ENCODE results near the gene FAM219A.

FAM219A gene

GRCh38 chr9:34442770-34443169 lies 15.6 kb downstream of the FAM219A start:
- Histone ChIP-seq H3K4me3 (ENCODE audit: low read depth, low read length) (no peak overlapping the region), H3K9me3 (ENCODE audit: control insufficient read depth, insufficient read depth, low read depth, low read length) (no peaks in the 10 kb centered on the region), H3K36me3 (ENCODE audit: control insufficient read depth in 2 of 2, insufficient read depth in 1 of 2, low read length in 2 of 2) (peaks cover 0 to 17% of the 10 kb centered on the region in 2 experiments; a peak in 1 of 3 replicates), H3K27ac (ENCODE audit: extremely low read depth, low read depth, low read length) (no peak overlapping the region), H3K4me1 (ENCODE audit: control insufficient read depth, insufficient read depth, low read length) (no peaks in the 10 kb centered on the region)
- ChIA-PET POLR2A (no interaction called here), CTCF (interaction anchor here (0.6 to 3.3 kb wide), 6 partner anchors 8 to 161 kb away, joined by 3 to 14 read pairs (median 6); no protein-coding TSS in a partner anchor)
- no peak for TF ChIP-seq TSHZ1 (tag by site-specific recombination; IDR thresholded peaks at IDR 0.05; ENCODE audit: borderline replicate concordance)
- TF ChIP-seq RBAK (tag by site-specific recombination; IDR thresholded peaks at IDR 0.05): no peak
- no peak for TF ChIP-seq ZNF518A (tag by site-specific recombination; conservative IDR thresholded peaks at IDR 0.05; ENCODE audit: low read depth)
- TF ChIP-seq ZNF530 (tag by site-specific recombination; IDR thresholded peaks at IDR 0.05; ENCODE audit: low read depth): no peak
- no peak for TF ChIP-seq ZNF37A (tag by site-specific recombination; IDR thresholded peaks at IDR 0.05)
- no peak for TF ChIP-seq ZSCAN4 (tag by site-specific recombination; IDR thresholded peaks at IDR 0.05)
- no peak for TF ChIP-seq ZNF174 (tag by site-specific recombination; IDR thresholded peaks at IDR 0.05)
- TF ChIP-seq ZNF423 (tag by site-specific recombination; IDR thresholded peaks at IDR 0.05): no peak
- TF ChIP-seq BCL6B (tag by site-specific recombination; IDR thresholded peaks at IDR 0.05): no peak
- TF ChIP-seq ZFHX2 (tag by site-specific recombination; conservative IDR thresholded peaks at IDR 0.05): no peak
- TF ChIP-seq TRIM28 (IDR thresholded peaks at IDR 0.05; ENCODE audit: borderline replicate concordance, low read length): no peak
- no peak for TF ChIP-seq ZNF785 (tag by site-specific recombination; IDR thresholded peaks at IDR 0.05)
- no peak for TF ChIP-seq ZNF433 (tag by site-specific recombination; IDR thresholded peaks at IDR 0.05; ENCODE audit: low read depth)
- TF ChIP-seq PBX3 (CRISPR knock-in tag; IDR thresholded peaks at IDR 0.05): no peak
- TF ChIP-seq SCRT1 (tag by site-specific recombination; IDR thresholded peaks at IDR 0.05; ENCODE audit: borderline replicate concordance): no peak
- TF ChIP-seq KLF10 (tag by site-specific recombination; IDR thresholded peaks at IDR 0.05): no peak
- TF ChIP-seq ZNF629 (tag by site-specific recombination; IDR thresholded peaks at IDR 0.05): no peak
- TF ChIP-seq IKZF3 (tag by site-specific recombination; IDR thresholded peaks at IDR 0.05): no peak
- TF ChIP-seq ZNF670 (tag by site-specific recombination; IDR thresholded peaks at IDR 0.05; ENCODE audit: low read depth): no peak

All from HEK293 (cell line).